ENCODE data around the gene NCAPG2.

Gene NCAPG2

GRCh38 chr7:158620418-158620817, 84.2 kb downstream of the NCAPG2 start:
- no peak for DNase-seq

- no peak for DNase-seq
Observed at GRCh38 chr7:158618745-158619140, 85.9 kb downstream of the NCAPG2 start.

GRCh38 chr7:158617737-158618128, 86.9 kb downstream of the NCAPG2 start:
- DNase-seq, result no peak

GRCh38 chr7:158616050-158616449, 88.6 kb downstream of the NCAPG2 start:
- DNase-seq, result no peak

GRCh38 chr7:158614700-158615099, 89.9 kb downstream of the NCAPG2 start:
- DNase-seq, result no peak

GRCh38 chr7:158613481-158613880, 91.1 kb downstream of the NCAPG2 start:
- no peak for DNase-seq

- DNase-seq, result no peak
Observed at GRCh38 chr7:158612546-158612945, 92.1 kb downstream of the NCAPG2 start.

- DNase-seq, result no peak
Observed at GRCh38 chr7:158611541-158611940, 93.1 kb downstream of the NCAPG2 start.

- DNase-seq, result no peak
Observed at GRCh38 chr7:158609313-158609974, 95.2 kb downstream of the NCAPG2 start.

GRCh38 chr7:158607563-158607962, 97.0 kb downstream of the NCAPG2 start:
- DNase-seq, result no peak

GRCh38 chr7:158606671-158607424, 97.8 kb downstream of the NCAPG2 start:
- no peak for DNase-seq

GRCh38 chr7:158606129-158606528, 98.5 kb downstream of the NCAPG2 start:
- no peak for DNase-seq

- DNase-seq, result no peak
Observed at GRCh38 chr7:158603773-158604755, 100.5 kb downstream of the NCAPG2 start.

GRCh38 chr7:158602905-158603772, 101.5 kb downstream of the NCAPG2 start:
- DNase-seq, result no peak

GRCh38 chr7:158602041-158602440, 102.6 kb downstream of the NCAPG2 start:
- no peak for DNase-seq

- DNase-seq, result no peak
Observed at GRCh38 chr7:158601090-158601489, 103.5 kb downstream of the NCAPG2 start.

- DNase-seq, result no peak
Observed at GRCh38 chr7:158596745-158597144, 107.9 kb downstream of the NCAPG2 start.

- no peak for DNase-seq
Observed at GRCh38 chr7:158596309-158596708, 108.3 kb downstream of the NCAPG2 start.

GRCh38 chr7:158595068-158595467, 109.5 kb downstream of the NCAPG2 start:
- no peak for DNase-seq

GRCh38 chr7:158592541-158592940, 112.1 kb downstream of the NCAPG2 start:
- no peak for DNase-seq

GRCh38 chr7:158591944-158592343, 112.7 kb downstream of the NCAPG2 start:
- no peak for DNase-seq

GRCh38 chr7:158590181-158590530, 114.4 kb downstream of the NCAPG2 start:
- no peak for DNase-seq
